Activated T-cell treated with anti-CD3 and anti-CD28 coated beads for 24 hours (primary cell): ENCODE data around the gene CCZ1B.
"Not testable (repeated sequence)": the region's sequence is repeated elsewhere in the genome, so short reads cannot be mapped to it uniquely, and the experiment has no call there.

Source experiments
- DNase-seq: peaks from one replicate; pipeline ENCODE4 v3.0.0-alpha.2; 2020; ENCODE audit warnings: low read depth

CCZ1B gene

GRCh38 chr7:6826151-6826550 is at the start of gene CCZ1B:
TSS of gene CCZ1B (minus strand) at chr7:6826275. CDS start at chr7:6826197, 78 bp downstream.
- DNase-seq, result peak; percentile 76

- DNase-seq, result not testable (repeated sequence)
Measured at GRCh38 chr7:6875022-6875421, 48.9 kb upstream of the CCZ1B start.

DNA sequence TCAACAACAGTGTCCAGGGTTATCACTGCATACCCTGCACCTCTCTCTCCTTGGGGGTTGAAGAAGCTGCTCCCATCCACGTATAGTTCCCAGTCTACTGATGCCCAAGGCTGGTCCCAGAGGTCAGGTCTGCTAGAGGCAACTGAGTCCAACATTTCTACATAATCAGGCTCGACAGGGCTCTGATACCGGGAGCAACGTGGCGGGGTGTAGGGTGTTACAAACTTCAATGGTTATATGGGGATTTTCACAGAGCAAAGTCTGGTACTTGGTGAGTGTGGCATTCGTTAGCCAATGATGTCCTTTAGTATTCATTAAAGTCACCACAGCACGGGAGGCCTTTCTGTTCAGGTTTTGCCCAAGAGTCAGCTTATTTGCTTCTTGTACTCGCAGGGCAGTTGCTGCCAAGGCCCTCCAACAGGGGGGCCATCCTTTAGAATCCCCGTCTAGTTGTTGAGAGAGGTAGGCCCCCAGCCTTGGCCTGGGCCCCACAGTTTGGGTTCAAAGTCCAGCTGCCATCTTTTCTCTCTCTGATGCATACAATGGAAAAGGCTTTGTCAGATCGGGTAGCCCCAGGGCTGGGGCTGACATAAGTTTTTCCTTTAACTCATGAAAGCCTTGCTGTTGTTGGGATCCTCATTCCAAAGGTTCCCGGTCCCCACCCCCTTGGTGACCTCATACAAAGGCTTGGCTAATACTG is 46.3 kb upstream of the CCZ1B start:
- DNase-seq, result not testable (repeated sequence)

- DNase-seq, result peak; percentile 2
Measured at GRCh38 chr7:6871421-6872144, 45.5 kb upstream of the CCZ1B start.

GRCh38 chr7:6864751-6865150 is 38.7 kb upstream of the CCZ1B start:
- not testable (repeated sequence) for DNase-seq

- not testable (repeated sequence) for DNase-seq
Measured at GRCh38 chr7:6864188-6864587, 38.1 kb upstream of the CCZ1B start.

GRCh38 chr7:6862876-6863275 is 36.8 kb upstream of the CCZ1B start:
- DNase-seq, result not testable (repeated sequence)

DNA sequence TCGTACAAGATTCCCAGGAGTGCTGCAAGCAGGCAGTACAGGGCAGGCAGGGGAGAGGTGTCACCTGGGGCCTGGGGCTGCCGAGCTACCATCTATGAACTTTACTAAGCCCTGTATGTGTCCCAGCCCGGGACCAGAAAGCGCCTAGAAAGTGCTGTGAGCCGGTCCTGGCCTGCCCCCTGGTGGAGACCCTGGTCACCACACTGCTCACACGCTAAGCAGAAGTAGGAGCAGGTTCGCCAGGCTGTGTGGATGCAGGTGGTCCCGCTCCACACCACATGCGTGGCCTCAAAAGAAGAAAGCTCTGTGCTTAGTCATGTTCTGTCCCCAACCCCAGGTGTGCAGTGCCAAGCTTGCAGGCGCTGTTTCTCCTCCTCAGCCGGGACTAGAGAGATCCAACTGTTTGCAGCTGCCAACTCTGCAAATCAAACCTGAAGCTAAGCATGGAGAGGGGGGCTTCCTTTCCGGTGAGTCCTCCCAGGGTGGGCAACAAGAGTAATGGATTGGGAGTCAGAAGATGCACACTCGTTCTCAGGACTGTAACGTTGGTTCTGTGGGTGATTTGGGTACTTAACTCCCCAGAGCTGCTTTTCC is 31.7 kb upstream of the CCZ1B start:
- DNase-seq, result peak; percentile 65

DNA sequence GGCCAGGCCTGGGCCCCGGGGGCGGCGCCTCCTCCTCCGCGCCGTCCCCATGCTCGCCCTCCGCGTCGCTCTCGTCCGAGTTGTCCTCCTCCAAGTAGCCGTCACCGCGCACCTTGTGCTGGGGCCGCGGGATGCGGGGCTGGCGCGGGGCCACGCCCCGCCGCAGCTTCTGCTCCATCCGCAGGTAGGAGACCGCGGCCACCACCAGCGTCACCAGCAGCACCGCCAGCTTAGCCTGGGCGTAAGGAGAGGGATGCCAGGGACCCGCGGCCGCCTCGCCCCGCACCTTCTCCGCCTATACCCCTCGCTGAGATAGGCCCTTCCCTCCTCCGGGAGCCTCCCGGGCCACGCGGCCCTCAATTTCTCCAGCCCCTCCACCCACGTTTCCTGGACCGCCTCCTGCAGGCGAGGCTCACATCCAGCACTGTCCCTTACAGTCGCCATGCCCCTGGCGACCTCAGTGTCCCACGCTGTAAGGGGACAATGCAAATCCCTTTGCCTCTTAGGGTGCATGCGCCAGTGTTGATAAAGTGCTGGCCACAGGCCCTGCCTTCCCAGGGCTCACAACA is 29.6 kb upstream of the CCZ1B start:
- not testable (repeated sequence) for DNase-seq

- not testable (repeated sequence) for DNase-seq
Measured at GRCh38 chr7:6854747-6855562, 28.9 kb upstream of the CCZ1B start.

DNA sequence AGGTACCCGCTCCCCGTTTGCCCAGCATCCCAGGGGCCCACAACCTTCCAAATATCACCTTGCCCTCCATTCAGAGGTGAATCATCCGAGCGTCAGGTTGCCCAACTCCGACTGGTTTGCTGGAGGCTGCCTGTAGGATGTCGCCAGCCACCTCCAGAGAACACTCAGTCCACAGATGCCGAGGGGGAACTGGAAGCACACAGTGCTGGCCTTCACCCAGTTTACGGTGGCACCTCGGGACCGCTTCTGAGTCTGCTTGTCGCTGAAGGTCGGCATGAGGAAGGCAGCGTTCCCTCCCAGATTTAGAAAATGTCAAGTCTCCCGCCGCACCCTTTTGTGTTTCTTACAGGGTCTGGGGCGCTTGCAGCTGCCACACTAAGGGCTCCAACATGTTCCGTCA is 27.6 kb upstream of the CCZ1B start:
- not testable (repeated sequence) for DNase-seq

DNA sequence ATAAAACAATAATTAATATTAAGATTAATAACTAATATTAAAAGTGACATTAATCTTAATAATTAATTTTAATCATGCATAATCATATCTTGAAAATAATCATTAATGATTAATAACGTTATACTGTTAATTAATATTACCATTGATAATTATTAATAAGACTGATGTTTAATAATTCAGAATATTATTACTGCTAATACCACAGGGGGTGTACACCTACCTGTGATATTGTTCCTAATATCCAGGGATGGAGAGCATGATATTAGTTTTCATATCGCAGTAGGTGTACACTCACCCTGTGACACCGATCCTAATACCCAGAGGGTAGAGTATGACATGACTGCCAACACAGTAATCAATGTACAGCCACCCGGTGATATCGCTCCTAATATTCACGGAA is 23.1 kb upstream of the CCZ1B start:
- DNase-seq, result not testable (repeated sequence)

DNA sequence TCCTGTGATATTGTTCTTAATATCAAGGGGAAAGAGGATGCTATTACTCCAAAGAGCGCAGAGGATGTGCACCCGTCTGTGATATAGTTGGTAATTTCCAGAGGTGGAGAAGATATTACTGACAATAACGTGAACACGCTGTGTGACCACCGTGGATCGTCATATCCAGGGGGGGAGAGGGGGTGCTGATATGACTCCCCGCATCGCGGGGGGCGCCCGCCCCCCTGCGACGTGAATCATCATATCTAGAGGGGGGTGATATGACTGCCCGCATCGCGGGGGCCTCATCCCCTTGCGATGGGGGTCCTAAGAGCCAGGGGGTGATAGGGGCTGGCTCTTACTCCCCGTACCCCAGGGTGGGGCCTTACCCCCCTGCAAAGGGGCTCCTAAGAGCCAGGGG is 21.7 kb upstream of the CCZ1B start:
- not testable (repeated sequence) for DNase-seq

DNA sequence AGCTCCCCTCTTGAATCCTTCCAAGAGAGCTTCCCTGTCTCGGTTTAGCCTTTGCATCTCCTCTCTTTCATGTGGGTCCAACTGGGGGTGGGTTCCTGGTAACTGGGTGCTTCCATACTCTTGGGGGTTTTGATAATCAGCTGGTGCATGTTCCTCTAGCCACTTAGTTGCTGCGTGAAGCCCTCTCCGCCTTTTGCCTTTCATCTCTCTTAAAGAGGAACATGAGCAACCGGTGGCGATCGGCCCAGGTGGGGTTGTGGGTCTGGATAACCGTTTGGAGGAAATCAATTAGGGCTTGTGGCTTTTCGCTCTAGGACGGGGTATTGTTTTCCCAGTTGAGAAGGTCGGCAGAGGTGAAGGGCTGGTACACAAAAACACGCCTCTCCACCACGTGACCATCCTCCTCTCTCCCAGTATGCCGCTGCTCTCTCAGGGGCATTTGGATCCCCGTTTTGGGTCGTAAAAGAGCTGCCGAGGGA is 19.9 kb upstream of the CCZ1B start:
- DNase-seq, result not testable (repeated sequence)

DNA sequence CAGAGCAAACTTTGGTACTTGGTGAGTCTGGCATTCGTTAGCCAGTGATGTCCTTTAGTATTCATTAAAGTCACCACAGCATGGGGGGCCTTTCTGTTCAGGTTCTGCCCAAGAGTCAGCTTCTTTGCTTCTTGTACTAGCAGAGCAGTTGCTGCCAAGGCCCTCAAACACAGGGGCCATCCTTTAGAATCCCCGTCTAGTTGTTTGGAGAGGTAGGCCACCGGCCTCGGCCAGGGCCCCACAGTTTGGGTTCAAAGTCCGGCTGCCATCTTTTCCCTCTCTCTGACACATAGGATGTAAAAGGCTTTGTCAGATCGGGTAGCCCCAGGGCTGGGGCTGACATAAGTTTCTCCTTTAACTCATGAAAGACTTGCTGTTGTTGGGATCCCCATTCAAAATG is 17.6 kb upstream of the CCZ1B start:
- not testable (repeated sequence) for DNase-seq

DNA sequence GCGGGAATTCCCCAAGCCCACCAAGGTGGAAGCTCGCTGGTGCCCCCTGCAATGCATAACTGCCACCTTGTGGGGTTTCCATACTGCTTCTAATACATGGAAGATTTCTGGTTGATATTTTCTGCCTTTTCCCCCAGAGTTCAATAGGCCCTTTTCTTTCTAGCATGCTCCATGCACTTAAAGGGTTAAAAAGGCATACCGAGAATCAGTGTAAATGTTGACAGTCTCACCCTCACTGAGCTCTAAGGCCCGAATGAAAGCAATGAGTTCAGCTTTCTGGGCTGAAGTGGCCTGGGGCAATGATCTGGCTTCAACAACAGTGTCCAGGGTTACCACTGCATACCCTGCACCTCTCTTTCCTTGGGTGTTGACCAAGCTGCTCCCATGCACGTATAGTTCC is 17.0 kb upstream of the CCZ1B start:
- DNase-seq, result not testable (repeated sequence)

- DNase-seq, result not testable (repeated sequence)
Measured at GRCh38 chr7:6842278-6842921, 16.3 kb upstream of the CCZ1B start.

DNA sequence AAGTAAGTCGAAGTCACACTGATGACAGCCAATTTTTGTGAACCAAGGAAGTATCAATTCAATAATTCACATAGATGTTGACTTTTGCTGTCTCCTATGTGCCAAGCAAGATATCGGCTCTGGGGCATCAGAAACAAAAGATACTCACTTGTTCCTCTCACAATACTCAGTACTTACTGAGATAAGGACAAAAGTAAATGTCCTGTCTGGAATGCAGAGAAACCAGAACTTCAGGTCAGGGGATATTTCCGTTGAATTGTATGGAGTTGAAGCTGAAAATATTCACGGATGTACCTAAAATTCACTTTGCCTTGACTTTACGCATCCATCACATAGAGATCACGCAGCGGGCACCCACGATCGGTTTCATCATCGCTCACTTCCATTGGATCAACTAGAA is 11.0 kb upstream of the CCZ1B start:
- not testable (repeated sequence) for DNase-seq

GRCh38 chr7:6835521-6835920 is 9.4 kb upstream of the CCZ1B start:
- not testable (repeated sequence) for DNase-seq

GRCh38 chr7:6833636-6834035 is 7.6 kb upstream of the CCZ1B start:
- no peak for DNase-seq
